ENCODE results near the gene CCNT1. TPM values are rescaled to one million over a fixed set of nuclear protein-coding genes. Genes with fewer than 3 reads are reported as not detected.
"Not testable (repeated sequence)": the region's sequence is repeated elsewhere in the genome, so short reads cannot be mapped to it uniquely, and the experiment has no call there.

CCNT1 gene
- total RNA-seq, 3 donors from 2014 or later, result 25.7 to 40.9 (median 31.1) TPM

GRCh38 chr12:48678551-48679185 is 37.8 kb downstream of the CCNT1 start:
- ATAC-seq, result no peak
- Histone ChIP-seq H3K36me3 (ENCODE audit: low read depth) (peaks cover 4% of the 10 kb centered on the region), H3K9me3 (no peaks in the 10 kb centered on the region), H3K4me1 (ENCODE audit: low read depth) (peaks cover 19% of the 10 kb centered on the region), H3K4me3 (no peak overlapping the region)
- intact Hi-C loops (cut with DNase I, micrococcal nuclease), result no loop called here
- TF ChIP-seq CTCF (IDR thresholded peaks at IDR 0.05), result no peak
- DNase-seq, result no peak

GRCh38 chr12:48671231-48671856 is 45.2 kb downstream of the CCNT1 start:
- H3K9me3 ChIP-seq, result no peaks in the 10 kb centered on the region
- peaks cover under 1% of the 10 kb centered on the region for H3K36me3 ChIP-seq (ENCODE audit: low read depth)
- no peak for TF ChIP-seq CTCF (IDR thresholded peaks at IDR 0.05)
- DNase-seq (no peak), ATAC-seq (no peak)
- H3K4me3 ChIP-seq, result no peak overlapping the region
- no peaks in the 10 kb centered on the region for H3K4me1 ChIP-seq (ENCODE audit: low read depth)
- intact Hi-C loops (cut with DNase I, micrococcal nuclease), result no loop called here

GRCh38 chr12:48668996-48669395 is 47.5 kb downstream of the CCNT1 start:
- no peaks in the 10 kb centered on the region for H3K4me1 ChIP-seq (ENCODE audit: low read depth)

GRCh38 chr12:48659863-48660262 is 56.6 kb downstream of the CCNT1 start:
- Histone ChIP-seq H3K36me3 (ENCODE audit: low read depth) (peaks cover 7% of the 10 kb centered on the region), H3K9me3 (no peaks in the 10 kb centered on the region), H3K4me3 (no peak overlapping the region), H3K4me1 (ENCODE audit: low read depth) (no peaks in the 10 kb centered on the region)
- intact Hi-C loops (cut with DNase I, micrococcal nuclease), result no loop called here
- no peak for TF ChIP-seq CTCF (IDR thresholded peaks at IDR 0.05)
- DNase-seq (no peak), ATAC-seq (no peak)

More at GRCh38 chr12:48668996-48669395, 47.5 kb downstream of the CCNT1 start:
- Histone ChIP-seq H3K4me3 (no peak overlapping the region), H3K9me3 (no peaks in the 10 kb centered on the region), H3K36me3 (ENCODE audit: low read depth) (no peaks in the 10 kb centered on the region)
- ATAC-seq (no peak), DNase-seq (no peak)
- intact Hi-C loops (cut with DNase I, micrococcal nuclease), result no loop called here
- no peak for TF ChIP-seq CTCF (IDR thresholded peaks at IDR 0.05)

- ATAC-seq (no peak), DNase-seq (no peak)
- intact Hi-C loops (cut with DNase I, micrococcal nuclease), result no loop called here
- H3K36me3 ChIP-seq (ENCODE audit: low read depth), result peaks cover 4% of the 10 kb centered on the region
- H3K9me3 ChIP-seq, result no peaks in the 10 kb centered on the region
- no peak for TF ChIP-seq CTCF (IDR thresholded peaks at IDR 0.05)
- H3K4me3 ChIP-seq, result no peak overlapping the region
- H3K4me1 ChIP-seq (ENCODE audit: low read depth), result no peaks in the 10 kb centered on the region
Observed at GRCh38 chr12:48651681-48652080, 64.8 kb downstream of the CCNT1 start.

GRCh38 chr12:48645354-48645753 is 71.2 kb downstream of the CCNT1 start:
- DNase-seq; H3K9me3 ChIP-seq; H3K4me3 ChIP-seq; ATAC-seq; H3K36me3 ChIP-seq (ENCODE audit: low read depth); intact Hi-C loops (cut with DNase I, micrococcal nuclease); H3K4me1 ChIP-seq (ENCODE audit: low read depth): not testable (repeated sequence)

Data from mucosa of descending colon (tissue), 3 donors.